GM13976 (cell line): ENCODE results near the gene TECPR2.

Source experiments
- DNase-seq: peaks from one replicate; pipeline ENCODE4 v3.0.0; 2012; ENCODE audit warnings: low spot score
- in situ Hi-C: fragments of 300-500 bp; cut with MboI; formaldehyde crosslinking; loops from one replicate; pipeline ENCODE4 v1.12.0; 2022; ENCODE audit warnings: low sequenced_read_pairs, mixed read lengths, inconsistent platforms; ENCODE audit not compliant: unreplicated experiment
- TF ChIP-seq, protein P1 (sequence below): IDR thresholded peaks from 2 replicates; pipeline ENCODE4 v1.5.1; 2012; ENCODE audit warnings: borderline replicate concordance, mild to moderate bottlenecking; ENCODE audit not compliant: insufficient read depth; ENCODE audit errors: extremely low read depth, missing control alignments, control extremely low read depth

Gene TECPR2

GRCh38 chr14:102473559-102473958 lies 110.8 kb downstream of the TECPR2 start:
- in situ Hi-C loops: no loop called here
- TF ChIP-seq, protein P1, sequence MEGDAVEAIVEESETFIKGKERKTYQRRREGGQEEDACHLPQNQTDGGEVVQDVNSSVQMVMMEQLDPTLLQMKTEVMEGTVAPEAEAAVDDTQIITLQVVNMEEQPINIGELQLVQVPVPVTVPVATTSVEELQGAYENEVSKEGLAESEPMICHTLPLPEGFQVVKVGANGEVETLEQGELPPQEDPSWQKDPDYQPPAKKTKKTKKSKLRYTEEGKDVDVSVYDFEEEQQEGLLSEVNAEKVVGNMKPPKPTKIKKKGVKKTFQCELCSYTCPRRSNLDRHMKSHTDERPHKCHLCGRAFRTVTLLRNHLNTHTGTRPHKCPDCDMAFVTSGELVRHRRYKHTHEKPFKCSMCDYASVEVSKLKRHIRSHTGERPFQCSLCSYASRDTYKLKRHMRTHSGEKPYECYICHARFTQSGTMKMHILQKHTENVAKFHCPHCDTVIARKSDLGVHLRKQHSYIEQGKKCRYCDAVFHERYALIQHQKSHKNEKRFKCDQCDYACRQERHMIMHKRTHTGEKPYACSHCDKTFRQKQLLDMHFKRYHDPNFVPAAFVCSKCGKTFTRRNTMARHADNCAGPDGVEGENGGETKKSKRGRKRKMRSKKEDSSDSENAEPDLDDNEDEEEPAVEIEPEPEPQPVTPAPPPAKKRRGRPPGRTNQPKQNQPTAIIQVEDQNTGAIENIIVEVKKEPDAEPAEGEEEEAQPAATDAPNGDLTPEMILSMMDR: no peak
- DNase-seq: no peak

GRCh38 chr14:102474934-102475333 lies 112.2 kb downstream of the TECPR2 start:
- DNase-seq: no peak
- in situ Hi-C loops: no loop called here
- TF ChIP-seq, protein P1: no peak

- TF ChIP-seq, protein P1: no peak
- no peak for DNase-seq
- in situ Hi-C loops: no loop called here
Observed at GRCh38 chr14:102479107-102479506, 116.4 kb downstream of the TECPR2 start.

DNA sequence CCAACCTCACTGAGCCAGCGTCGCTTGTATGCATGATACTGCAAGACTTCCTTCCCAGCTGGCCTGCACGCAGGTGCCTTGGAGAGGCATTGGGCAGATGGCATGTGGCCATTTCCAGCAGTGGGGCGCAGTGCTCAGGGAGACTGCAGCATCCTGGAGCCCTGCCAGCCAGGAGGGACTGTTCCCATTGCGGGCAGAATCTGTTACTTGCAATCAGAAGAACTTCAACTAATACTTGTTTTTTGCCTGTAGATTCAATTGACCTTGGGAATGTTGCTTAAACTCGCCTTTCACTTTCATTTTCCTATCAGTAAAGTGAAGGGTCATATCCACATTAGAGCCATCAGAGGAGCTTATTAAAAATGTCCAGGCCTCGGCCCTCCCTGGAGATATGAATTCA lies 117.0 kb downstream of the TECPR2 start:
- TF ChIP-seq, protein P1: no peak
- no peak for DNase-seq
- in situ Hi-C loops: no loop called here

- TF ChIP-seq, protein P1: no peak
- DNase-seq: no peak
- in situ Hi-C loops: no loop called here
Observed at GRCh38 chr14:102481371-102481770, 118.6 kb downstream of the TECPR2 start.

DNA sequence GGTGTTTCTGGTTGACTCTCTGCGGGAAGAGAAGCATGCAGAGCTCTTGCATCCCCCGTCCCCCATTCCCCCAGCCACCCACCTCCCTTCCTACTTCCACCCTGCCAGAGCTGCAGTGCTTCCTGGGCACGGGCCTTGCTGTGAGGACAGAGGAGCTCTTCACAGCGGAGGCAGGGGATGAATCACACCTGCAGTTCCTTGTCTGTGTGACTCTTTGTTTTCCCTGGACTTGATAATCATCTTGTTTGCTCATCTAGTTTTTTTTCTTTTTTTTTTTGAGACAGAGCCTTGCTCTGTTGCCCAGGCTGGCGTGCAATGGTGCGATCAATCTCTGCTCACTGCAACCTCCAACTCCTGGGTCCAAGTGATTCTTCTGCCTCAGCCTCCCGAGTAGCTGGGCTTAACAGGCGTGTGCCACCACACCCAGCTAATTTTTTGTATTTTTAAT lies 119.1 kb downstream of the TECPR2 start:
- in situ Hi-C loops: no loop called here
- DNase-seq: no peak
- TF ChIP-seq, protein P1: no peak

GRCh38 chr14:102484316-102484715 lies 121.6 kb downstream of the TECPR2 start:
- TF ChIP-seq, protein P1: no peak
- no peak for DNase-seq
- in situ Hi-C loops: no loop called here
